GM21390 (cell line): ENCODE data around the gene KLK14.

Source experiments
- ATAC-seq: cut with Tn5 transposase; IDR thresholded peaks from one replicate; pipeline ENCODE4 v1.9.1; 2021; ENCODE audit not compliant: unreplicated experiment

KLK14 gene

DNA sequence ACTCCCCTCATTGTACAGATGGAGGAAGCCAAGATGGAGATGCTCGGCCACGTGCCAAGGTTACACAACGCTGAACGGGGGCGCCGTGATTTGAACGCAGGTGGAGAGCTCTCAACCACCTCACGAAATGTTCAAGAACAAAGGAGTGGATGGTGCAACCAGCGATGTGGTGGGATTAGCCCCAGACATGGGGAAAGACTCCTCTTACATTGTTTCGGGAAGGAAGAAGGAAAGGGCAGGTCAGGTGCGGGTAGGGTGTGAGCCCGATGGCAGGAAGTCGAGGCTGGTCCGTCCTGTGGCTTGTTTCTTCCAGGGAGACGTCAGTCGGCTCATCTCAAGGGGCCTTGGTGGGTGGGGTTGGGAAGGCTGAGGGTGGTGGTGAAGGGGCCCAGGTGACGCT, 7.1 kb upstream of the KLK14 start:
- ATAC-seq: no peak

DNA sequence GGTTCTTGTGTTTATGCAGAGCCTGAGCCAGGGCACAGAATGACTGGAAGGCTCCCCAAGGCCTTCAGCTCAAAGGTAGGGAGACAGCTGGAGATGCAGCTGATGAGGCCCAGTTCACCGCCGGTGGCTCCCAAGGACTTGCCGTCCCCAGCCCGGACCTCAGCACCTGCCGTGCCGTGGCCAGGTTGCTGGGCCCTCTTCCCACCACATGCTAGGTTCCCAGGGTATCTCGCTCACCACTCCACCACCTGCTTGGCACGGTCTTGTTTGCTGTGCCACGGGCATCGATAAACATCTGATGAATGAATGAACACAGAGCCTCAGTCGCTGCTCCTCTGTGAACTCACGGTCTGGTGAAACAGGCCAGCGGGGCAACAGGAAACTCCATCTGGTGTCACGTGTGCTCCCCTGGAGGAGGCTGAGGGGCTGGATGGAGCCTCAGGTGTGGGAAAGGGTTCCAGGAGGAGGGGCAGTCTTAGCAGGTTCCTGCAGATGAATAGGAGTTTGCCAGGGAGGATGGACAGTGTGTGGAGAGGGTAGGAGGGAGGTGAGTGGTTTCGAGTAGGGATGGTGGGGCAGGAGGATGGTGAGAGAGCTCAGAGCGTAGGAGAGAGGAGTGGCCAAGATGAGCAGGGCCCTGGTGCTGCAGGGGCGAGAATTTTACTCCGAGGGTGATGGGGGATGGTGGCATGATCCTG, 3.6 kb upstream of the KLK14 start:
- no peak for ATAC-seq

DNA sequence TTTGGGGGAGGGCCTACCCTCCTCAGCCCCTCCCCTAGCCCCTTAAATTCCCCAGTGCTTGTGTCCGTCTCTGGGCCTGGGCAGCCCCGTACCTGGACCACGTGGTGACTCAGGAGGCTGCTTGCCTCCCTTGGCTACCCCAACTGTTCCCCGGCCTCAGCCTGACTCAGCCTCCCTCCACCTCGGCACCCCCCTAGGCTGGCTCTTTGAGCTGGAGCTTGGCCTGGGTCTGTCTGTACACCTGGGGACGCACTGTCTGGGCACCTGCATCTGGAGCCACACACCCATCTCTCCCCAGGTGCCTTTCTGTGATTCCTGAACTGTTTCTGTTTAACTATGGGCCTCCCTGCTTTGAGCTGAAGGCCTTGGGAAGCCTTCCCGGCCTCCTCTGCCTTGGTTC, 1.8 kb upstream of the KLK14 start:
- ATAC-seq: no peak

DNA sequence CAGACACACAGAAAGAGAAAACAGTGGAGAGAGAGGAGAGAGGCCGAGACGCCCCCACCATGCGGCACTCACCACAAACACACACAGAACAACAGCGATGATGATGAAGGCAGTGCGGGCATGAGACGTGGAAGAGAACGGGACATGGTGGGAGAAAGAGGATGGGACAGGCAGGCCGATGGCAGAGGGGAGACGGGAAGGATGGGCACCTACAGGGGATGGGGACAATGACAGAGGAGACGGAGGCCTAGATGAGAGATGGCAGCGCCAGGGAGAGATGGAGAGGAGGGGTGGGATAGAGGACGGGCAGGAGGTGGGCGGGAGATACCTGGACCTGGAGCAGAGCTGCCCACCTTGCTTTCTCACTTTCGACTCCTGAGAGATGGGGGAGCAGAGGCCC, 1.1 kb upstream of the KLK14 start:
- no peak for ATAC-seq

DNA sequence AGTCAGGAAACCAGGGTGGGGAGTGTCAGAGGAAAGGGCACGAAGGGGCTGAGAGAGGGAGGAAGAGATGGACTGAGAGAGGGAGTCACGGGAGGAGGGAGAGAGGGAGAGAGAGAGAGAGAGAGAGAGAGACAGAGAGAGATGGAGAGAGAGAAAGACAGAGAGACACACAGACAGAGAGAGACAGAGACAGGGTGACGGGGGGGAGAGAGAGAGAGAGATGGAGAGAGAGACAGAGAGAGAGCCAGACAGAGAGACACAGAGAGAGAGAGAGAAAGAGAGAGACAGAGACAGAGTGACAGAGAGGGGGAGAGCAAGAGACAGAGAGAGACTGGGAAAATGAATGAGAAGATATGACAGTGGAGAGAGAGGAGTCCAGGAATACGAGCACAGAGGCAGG, 494 bp upstream of the KLK14 start:
- no peak for ATAC-seq

DNA sequence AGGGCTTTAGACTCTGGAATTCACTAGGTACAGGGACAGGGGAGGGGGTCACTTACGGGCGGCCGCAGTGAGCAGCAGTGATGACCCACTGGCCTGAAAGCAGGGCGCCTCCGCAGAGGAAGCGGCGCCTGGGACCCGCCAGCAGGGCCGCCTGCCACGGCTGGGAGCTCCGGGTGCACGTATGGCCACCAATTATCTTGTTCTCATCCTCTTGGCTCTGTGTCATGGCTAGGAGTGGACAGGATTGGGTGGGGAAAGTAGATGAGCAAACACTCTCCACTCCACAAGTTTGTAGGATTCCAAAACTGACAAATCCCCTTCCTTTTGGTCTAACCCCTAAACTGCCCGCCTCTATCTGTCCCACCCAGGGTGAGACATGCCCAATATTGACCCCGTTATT, 1.2 kb downstream of the KLK14 start:
- no peak for ATAC-seq

DNA sequence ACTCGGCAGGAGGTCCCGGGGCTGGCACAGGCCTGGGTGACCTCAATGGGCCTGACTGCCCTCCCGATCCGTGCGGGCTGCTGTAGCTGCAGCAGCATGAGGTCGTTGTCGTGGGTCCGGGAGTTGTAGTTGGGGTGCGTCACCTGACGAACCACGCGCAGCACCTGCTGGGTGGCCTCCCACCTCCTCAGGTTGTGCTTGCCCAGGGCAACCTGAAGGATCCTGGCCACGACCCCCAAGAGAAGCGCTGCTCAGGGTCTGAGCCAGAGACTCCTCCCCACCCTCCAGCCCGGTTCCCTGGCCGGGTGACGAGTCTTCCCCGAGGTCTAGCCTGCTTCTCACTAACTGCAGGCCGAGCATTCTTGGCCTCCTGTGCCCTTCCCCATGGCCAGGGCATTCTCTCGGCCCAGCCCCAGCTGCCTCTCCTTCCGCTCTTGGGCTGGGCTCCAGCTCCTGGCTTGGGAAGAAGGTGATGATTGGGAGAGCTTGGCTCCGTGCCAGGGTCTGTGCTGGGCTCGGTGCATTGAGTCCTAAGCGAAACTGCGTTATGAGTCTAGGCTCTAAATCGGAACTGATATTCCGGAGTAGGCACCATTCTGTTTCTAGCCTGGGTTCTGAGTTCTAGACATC, 3.1 kb downstream of the KLK14 start:
- no peak for ATAC-seq

DNA sequence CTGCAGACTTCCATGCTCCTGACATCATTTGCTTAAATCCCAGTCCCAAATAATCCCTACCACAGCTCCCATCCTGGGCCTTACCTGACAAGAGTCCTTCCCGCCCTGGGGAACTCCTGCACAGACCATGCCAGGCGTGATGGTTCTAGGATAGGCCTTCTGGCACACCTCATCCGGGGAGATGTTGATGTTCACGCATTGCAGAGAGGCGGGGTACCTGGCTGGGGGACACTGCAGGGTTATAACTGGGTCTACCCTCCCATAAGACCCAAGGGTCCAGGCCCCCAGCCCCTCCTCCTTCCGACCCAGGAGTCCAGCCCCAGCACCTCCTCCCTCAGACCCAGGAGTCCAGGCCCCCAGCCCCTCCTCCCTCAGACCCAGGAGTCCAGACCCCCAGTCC, 4.0 kb downstream of the KLK14 start:
- no peak for ATAC-seq

DNA sequence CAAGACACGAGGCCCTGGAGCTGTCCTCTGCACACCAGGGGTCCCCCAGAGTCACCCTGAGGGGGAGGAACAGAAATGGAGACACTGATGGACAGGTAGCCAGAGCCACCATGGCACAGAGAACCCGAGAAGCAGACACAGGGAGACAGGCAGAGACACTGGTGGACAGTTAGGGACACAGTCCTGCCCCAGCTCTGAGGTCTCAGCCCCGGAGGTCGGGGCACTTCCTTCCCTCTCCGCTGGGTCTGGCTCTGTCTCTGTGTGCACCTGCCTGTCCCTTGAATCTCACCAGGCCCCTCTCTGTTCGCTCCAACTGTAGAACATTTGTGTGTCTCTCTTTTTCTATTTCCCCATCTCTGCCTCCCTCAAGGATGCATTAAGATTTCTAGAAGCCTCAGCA, 4.6 kb downstream of the KLK14 start:
- ATAC-seq: no peak

DNA sequence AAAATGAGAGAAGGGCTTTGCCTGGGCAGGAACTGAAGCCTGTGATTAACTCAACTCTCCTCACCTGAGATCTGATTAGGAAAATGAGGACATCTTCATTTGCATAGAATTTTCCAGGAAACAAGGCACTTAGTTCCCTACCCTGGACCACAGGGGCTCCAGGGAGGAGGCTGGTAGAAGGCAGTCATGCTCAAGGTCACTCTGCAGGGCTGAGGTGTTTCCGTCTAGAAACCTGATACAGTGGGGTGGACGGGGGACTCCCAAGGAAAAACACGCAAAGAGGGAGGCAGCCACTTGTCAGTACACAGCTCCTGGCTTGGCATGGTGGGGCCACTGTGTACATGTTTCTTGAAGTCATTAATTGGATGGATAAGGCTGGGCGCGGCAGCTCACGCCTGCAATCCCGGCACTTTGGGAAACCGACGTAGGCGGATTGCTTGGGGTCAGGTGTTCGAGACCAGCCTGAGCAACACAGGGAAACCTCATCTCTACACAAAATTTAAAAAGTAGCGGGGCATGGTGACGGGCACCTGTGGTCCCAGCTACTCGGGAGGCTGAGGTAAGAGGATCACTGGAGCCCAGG, 6.0 kb downstream of the KLK14 start:
- ATAC-seq: no peak

DNA sequence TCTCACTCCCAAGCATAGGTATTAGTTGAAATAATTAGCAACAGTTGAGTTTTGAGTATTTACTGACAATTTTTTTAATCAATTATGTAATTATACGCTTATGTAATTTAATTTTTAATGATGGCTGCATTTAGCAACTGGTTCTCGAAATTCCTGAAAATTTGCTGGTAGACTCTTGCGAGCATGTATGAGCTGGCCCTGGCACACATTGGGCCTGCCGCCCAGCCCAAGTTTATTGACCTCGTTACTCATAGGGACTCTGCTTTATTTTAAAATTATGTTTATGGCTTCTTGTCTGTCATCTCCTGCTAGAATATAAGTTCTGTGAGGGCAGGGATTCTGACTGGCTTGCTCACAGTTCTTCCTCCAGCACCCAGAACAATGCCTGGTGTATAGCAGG, 6.7 kb downstream of the KLK14 start:
- no peak for ATAC-seq

DNA sequence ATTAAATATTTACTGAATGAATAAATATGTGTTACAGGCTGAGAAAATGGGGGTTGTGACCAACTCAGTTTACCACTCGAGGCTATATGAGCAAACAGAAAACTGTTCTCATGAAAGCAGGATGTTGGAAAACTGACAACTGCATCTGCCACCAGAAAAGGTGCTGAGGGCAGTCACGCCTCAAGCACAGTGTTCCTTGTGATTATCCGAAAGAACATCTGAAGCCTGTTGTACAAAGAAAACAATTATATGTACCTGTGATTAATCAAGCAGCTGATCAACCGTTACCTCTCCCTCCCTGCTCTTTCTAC, 11.6 kb downstream of the KLK14 start:
- no peak for ATAC-seq

DNA sequence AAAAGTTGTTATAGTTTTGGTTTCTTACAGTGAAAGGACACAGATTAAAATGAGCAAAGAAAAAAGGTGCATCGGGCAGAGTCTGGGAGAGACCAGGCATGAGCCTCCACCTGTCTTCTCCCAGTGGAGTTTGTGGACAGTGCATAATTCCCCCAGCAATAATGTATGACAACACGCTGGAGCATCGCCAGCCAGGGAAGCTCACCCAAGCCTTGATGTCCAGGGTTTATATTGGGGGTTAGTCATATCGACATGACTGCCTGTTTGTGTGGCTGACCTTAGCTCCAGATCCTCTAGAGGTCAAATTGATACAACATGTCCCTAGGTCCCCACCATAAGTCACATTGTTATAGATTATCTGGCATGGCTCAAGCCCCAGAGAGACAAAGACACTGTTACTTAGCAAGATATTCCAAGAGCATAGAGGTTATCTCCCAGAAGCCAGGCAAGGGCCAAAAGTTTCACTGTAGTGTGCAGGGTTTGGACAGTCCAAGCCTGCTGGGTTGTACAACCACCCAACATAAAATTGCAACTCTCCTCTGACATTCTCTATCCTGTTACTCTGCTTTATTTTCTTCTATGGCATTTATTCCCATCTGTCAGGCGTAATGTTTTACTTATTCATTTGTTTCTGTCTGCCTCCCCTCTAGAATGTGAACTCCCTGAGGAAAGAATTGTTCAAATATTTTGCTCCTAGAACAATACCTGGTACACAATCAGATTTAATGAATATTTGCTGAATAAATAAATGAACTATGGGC, 12.2 kb downstream of the KLK14 start:
- no peak for ATAC-seq

DNA sequence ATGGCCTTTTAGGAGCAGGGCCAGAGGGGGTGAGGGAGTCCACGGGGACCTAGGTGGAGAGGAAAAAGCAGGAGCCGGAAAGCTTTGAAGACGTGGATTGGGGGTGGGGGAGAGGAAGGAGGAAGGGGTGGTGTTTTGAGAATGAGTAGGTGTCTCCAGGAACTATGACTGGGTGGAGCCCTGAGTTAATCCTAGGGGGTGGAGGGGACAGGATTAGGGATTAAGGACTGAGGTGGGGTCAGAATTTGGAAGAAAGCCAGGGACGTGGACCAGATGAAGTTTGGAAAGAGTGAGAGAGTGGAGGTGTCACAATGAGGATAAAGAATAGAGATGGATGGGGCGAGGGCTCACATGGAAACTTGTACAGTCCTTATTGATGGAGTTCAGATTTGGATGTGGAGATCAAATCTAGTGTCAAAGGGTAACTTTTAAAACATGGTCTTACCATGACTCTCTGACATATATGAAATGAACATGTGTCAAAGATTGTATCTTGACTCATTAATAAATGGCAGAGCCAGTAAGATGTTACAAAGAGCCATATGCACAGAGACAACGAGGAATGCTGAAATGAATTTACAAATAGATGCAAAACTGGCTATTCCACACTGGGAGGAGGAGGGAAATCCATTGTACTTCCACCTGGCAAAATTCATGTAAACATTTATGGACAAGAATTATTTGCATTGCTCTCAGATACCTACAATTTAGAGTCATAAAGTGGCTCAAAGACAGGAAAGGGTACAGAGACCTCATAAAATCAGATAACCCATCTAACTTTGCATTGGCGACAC, 16.1 kb downstream of the KLK14 start:
- ATAC-seq: no peak

DNA sequence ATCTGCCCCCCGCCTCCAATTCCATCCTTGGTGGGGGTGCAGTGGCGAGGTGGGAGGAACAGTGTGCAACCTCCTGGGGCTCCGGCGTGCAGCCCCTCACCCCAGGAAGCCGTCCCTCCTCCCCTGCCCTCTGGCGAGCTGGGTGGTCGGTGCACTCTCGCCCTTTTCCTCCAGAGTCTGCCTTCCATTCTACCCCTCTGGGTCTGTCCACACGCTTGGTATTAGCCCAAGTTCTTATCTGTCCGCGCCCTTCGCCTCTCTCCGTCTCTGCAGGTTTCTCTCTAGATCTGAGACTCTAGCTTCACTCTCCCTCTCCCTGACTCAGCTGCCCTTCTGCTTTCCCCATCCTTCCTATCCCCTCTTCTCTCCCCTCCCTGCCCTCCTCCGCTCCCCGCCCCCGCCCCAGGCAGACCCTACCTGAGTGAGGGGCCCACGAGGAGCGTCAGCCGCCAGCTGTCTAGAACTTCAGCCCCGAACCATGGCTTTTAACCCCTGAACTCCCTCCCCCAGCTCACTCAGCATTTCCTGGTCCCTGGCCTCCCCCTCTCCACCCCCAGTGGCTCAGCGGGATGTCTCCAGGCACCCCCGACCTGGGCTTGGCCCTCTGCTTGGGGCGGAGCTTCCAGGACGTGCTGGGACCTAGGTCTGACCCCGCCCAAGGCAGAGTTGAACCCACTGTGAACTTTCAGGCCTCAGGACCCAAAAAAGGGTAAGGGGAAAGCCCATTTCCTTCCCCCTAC, 17.3 kb downstream of the KLK14 start:
- no peak for ATAC-seq

DNA sequence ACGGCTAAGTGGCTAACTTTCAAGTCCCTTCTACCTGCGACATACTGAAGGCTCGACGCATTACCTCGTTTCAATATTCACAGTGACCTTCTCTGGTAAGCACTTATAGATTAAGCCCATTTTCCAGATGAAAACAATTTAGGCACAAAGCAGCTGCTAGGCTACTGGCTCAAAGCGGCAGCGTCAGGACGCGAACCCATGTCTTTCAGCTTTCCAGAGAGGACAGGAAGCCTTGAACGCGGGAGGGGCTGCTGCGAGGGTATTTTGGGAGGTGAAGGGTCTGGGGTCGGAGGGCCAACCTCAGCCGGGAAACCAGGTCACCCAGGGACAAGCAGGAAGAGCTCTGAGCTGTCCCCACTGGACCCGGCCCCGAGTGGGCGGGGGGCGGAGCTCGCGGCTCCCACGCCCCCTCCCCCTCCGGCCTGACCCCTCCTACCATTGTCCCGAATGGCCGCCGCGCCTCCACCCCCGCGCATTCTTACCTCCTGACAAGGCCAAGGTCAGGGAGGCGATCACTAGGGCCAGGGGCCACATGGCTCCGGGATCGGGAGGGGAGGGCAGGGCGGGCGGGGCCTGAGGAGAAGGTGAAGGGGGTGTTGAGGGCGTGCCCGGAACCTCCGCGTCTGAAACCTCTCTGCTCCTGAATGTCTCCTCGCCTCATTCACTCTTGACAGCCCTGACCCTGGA, 18.0 kb downstream of the KLK14 start, which contains the start of gene KLK13:
Gene KLK13 (minus strand): TSS at position 559 of the 687 bp plus-strand sequence. CDS start 25 bp downstream, at position 534.
- no peak for ATAC-seq

DNA sequence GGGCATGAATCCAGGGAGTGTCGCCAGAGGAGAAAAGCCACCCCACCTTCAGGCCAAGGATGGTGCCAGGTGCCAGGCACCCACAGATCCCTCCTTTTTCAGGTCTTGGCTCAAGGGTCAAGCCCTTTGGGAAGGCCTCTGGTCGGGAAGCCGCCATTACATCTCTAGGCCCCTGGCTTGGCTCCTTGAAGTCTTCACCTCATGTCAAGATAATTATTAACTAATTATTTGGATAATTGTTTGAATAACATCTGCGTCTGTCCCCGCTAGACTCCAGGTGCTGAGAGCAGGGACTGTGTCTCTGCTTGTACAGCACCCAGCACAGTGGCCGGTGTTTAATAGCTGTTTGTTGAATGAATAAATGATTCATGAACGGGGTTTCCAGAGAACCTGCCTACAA, 19.0 kb downstream of the KLK14 start:
- ATAC-seq: no peak

DNA sequence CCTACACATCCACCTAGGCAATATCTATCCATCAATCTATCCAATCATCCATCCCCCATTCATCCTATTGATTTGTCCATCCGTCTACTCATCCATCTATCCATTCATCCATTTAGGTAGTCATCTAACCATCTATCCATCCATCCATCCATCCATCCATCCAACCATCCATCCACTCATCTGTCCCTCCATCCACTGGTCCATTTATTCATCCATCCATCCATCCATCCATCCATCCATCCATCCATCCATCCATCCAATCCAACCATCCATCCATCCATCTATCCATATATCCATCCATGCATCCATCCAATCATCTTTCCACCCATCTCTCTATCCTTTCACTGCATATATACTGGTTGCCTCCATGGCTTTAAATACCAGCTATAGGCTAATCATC, 21.7 kb downstream of the KLK14 start:
- ATAC-seq: no peak

DNA sequence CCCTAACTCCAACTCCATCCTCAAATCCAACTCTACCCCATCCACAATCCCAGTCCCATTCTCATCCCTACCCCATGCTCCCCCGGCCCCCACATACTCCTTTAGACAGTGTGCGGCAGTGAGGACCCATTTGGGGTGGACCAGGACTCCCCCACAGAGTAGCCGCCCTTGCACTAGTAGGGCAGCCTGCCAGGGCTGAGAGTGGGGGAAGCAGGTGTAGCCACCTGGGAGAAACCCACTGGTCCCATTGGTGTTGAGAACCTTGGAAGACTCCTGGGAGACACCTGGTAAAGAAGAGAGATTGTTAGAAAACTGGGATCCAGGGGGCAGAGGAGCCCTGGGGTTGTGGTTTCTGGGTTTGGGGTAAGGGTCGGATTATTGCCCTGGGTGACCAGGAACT, 22.4 kb downstream of the KLK14 start:
- no peak for ATAC-seq

DNA sequence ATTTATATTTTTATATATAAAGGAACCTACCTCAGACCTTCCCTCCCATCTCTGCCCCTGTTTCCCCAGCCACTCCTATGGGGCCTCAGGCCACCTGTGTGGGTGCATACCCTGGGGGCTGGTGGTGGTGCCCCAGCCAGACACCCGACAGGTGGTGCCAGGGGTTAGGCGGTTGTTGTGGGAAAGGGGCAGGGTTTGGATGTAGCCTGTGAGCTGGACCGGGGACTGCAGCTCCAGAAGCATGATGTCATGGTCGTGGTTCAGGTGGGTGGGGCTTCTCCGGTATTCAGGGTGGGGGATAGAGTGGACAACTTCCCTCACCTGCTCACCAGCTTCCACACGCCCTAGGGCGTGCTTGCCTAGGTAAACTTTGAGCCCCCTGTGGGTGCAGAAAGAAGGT, 23.0 kb downstream of the KLK14 start:
- ATAC-seq: no peak
